Colonic mucosa (tissue), 4 donors: ENCODE results near the gene SPOCK2. TPM values are rescaled to one million over a fixed set of nuclear protein-coding genes. Genes with fewer than 3 reads are reported as not detected.

Experiments used
- DNase-seq: peaks from one replicate; pipeline ENCODE4 v3.0.0-alpha.2; 2020
- H3K27ac ChIP-seq: fragments of 200-600 bp; one replicate; pipeline ENCODE4 v1.8.0; 2021
- H3K27me3 ChIP-seq: fragments of 200-600 bp; one replicate; pipeline ENCODE4 v1.8.0; 2021
- H3K36me3 ChIP-seq: fragments of 200-600 bp; one replicate; pipeline ENCODE4 v1.8.0; 2021
- H3K4me1 ChIP-seq: fragments of 200-600 bp; one replicate; pipeline ENCODE4 v1.8.0; 2021; ENCODE audit warnings: mild to moderate bottlenecking
- H3K4me3 ChIP-seq: fragments of 200-600 bp; one replicate; pipeline ENCODE4 v1.8.0; 2021
- H3K9ac ChIP-seq, 2 donors: one replicate each; pipeline ENCODE4 v1.7.0; 2013; ENCODE audit warnings: control low read depth in 2 of 2, low read depth in 2 of 2, low read length in 2 of 2
- H3K9me3 ChIP-seq: fragments of 200-600 bp; one replicate; pipeline ENCODE4 v1.8.0; 2021
- CTCF ChIP-seq: fragments of 200-600 bp; IDR thresholded peaks from one replicate; pipeline ENCODE4 v1.8.0; 2022; ENCODE audit warnings: antibody characterized with exemption, mild to moderate bottlenecking
- intact Hi-C: fragments of 100-400 bp; cut with DNase I; formaldehyde crosslinking; loops from one replicate; pipeline ENCODE4 v1.14.1; 2022
- total RNA-seq, 2 donors: library from RNA; stranded (reverse); fragmentation: NEBNext Ultra II Directional in 1 of 2; extraction: Animal tissue kit (Norgen Biotek cat#: 25700) in 1 of 2; gene quantifications; one replicate each; pipeline ENCODE4 v1.2.1, GENCODE V29; 2021
- donor health status: healthy.
- donor health status: DM: no; HTN: no; CAD: no.
- donor health status: DM: no; HTN: no; CAD: no.

The SPOCK2 gene
- total RNA-seq, 2 donors from 2014 or later = 4.7 to 6.5 TPM

GRCh38 chr10:72062832-72063702 is 25.3 kb downstream of the SPOCK2 start:
- intact Hi-C loops = no loop called here
- no peak for DNase-seq

GRCh38 chr10:72062382-72062781 is 26.0 kb downstream of the SPOCK2 start:
- intact Hi-C loops = no loop called here
- Histone ChIP-seq H3K9ac (no peak overlapping the region), H3K4me3 (no peak overlapping the region), H3K4me1 (peaks cover 4% of the 10 kb centered on the region), H3K9me3 (no peaks in the 10 kb centered on the region), H3K27me3 (no peaks in the 10 kb centered on the region), H3K27ac (no peak overlapping the region), H3K36me3 (no peaks in the 10 kb centered on the region)
- TF ChIP-seq CTCF = no peak
- no peak for DNase-seq

More at GRCh38 chr10:72062832-72063702, 25.3 kb downstream of the SPOCK2 start:
- no peak overlapping the region for H3K27ac ChIP-seq
- no peak for TF ChIP-seq CTCF
- no peak overlapping the region for H3K4me3 ChIP-seq
- no peaks in the 10 kb centered on the region for H3K27me3 ChIP-seq
- H3K4me1 ChIP-seq = peaks cover 4% of the 10 kb centered on the region
- no peak overlapping the region for H3K9ac ChIP-seq
- H3K9me3 ChIP-seq = no peaks in the 10 kb centered on the region
- H3K36me3 ChIP-seq = no peaks in the 10 kb centered on the region

- H3K36me3 ChIP-seq = no peaks in the 10 kb centered on the region
- no peak for TF ChIP-seq CTCF
- no peak for DNase-seq
- H3K27ac ChIP-seq = no peak overlapping the region
- H3K4me1 ChIP-seq = peaks cover 4% of the 10 kb centered on the region
- intact Hi-C loops = no loop called here
- H3K27me3 ChIP-seq = no peaks in the 10 kb centered on the region
- H3K9me3 ChIP-seq = no peaks in the 10 kb centered on the region
- no peak overlapping the region for H3K4me3 ChIP-seq
- no peak overlapping the region for H3K9ac ChIP-seq
These were observed 26.4 kb downstream of the SPOCK2 start for GRCh38 chr10:72061930-72062329.

GRCh38 chr10:72061491-72061890 is 26.9 kb downstream of the SPOCK2 start:
- no peak for DNase-seq
- no peaks in the 10 kb centered on the region for H3K27me3 ChIP-seq
- intact Hi-C loops = no loop called here
- H3K4me3 ChIP-seq = no peak overlapping the region
- TF ChIP-seq CTCF = no peak
- H3K9ac ChIP-seq = no peak overlapping the region
- H3K9me3 ChIP-seq = no peaks in the 10 kb centered on the region
- no peak overlapping the region for H3K27ac ChIP-seq
- H3K36me3 ChIP-seq = no peaks in the 10 kb centered on the region
- peaks cover 4% of the 10 kb centered on the region for H3K4me1 ChIP-seq

GRCh38 chr10:72059843-72060822 is 28.2 kb downstream of the SPOCK2 start:
- Histone ChIP-seq H3K27me3 (no peaks in the 10 kb centered on the region), H3K27ac (no peak overlapping the region), H3K9ac (no peak overlapping the region), H3K4me3 (no peak overlapping the region), H3K36me3 (no peaks in the 10 kb centered on the region), H3K4me1 (peaks cover 4% of the 10 kb centered on the region), H3K9me3 (no peaks in the 10 kb centered on the region)
- intact Hi-C loops = no loop called here
- no peak for TF ChIP-seq CTCF
- DNase-seq = no peak
